ENCODE data around the gene AGRN. TPM values are rescaled to one million over a fixed set of nuclear protein-coding genes. Genes with fewer than 3 reads are reported as not detected.
A peak's percentile ranks its signal among the peaks of the same experiment; 100 is the strongest.

The AGRN gene
- total and polyA plus RNA-seq, 2 of the 4 experiments (the other 2 are of a cell fraction): 8.1 to 115 TPM

DNA sequence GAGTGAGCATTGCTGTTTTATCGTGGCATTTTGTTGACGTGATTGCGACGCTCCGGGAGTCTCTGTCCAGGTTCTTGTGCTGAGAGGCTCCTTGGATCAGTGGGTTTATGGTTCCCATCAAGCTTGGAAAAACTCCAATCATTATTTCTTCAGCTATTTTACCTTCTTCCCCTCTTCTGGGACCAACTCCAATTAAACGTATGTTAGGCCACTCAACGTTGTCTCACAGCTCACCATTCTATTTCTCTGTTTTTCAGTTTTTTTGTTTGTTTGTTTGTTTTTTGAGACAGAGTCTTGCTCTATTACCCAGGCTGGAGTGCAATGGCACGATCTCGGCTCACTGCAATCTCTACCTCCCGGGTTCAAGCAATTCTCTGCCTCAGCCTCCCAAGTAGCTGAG is 28.0 kb upstream of the AGRN start:
- Histone ChIP-seq H3K79me1 (ENCODE audit: low read depth in 1 of 2, low read length in 2 of 2) (peaks cover 0 to under 1% of the 10 kb centered on the region in 2 experiments; a peak in 1 of 4 replicates), H3K23ac (ENCODE audit: low read depth, low read length) (no peak overlapping the region), H3K4ac (ENCODE audit: low read depth, low read length) (no peak overlapping the region), H2AK5ac (ENCODE audit: low read depth, low read length) (no peak overlapping the region), H3K9me1 (ENCODE audit: insufficient read depth, low read length) (no peaks in the 10 kb centered on the region), H3K9me3 (ENCODE audit: control insufficient read depth, insufficient read depth, low read length) (peaks cover 10% of the 10 kb centered on the region), H3K27ac (ENCODE audit: insufficient read depth, low read length) (no peak overlapping the region), H3K4me2 (ENCODE audit: low read depth, low read length) (no peak overlapping the region), H3K9ac (ENCODE audit: low read depth, low read length) (no peak overlapping the region), H2BK5ac (ENCODE audit: low read depth, low read length, poor library complexity, severe bottlenecking) (no peak overlapping the region), H4K91ac (ENCODE audit: insufficient read depth, low read depth, low read length) (no peak overlapping the region), H4K5ac (ENCODE audit: low read depth, low read length) (no peak overlapping the region), H3K36me3 (ENCODE audit: control insufficient read depth, insufficient read depth, low read length) (no peaks in the 10 kb centered on the region), H4K8ac (ENCODE audit: low read depth in 2 of 2, low read length in 2 of 2) (no peak overlapping the region), H3K18ac (ENCODE audit: low read depth, low read length) (no peak overlapping the region), H2BK20ac (ENCODE audit: low read depth, low read length) (no peak overlapping the region), H2AK9ac (replicated peaks; ENCODE audit: low read depth, low read length, poor library complexity) (no peak overlapping the region), H4K20me1 (ENCODE audit: insufficient read depth, low read length) (peaks cover 4% of the 10 kb centered on the region; the same call in 1 of the 2 replicates), H2BK15ac (ENCODE audit: low read depth, low read length) (no peak overlapping the region), H2AFZ (replicated peaks; ENCODE audit: low read length, poor library complexity) (no peak overlapping the region), H3K14ac (replicated peaks; ENCODE audit: low read depth, low read length) (no peak overlapping the region), H3K27me3 (ENCODE audit: control insufficient read depth, insufficient read depth, low read length) (no peaks in the 10 kb centered on the region), H3K56ac (ENCODE audit: extremely low read depth, insufficient read depth, low read length) (no peak overlapping the region), H3K4me3 (ENCODE audit: insufficient read depth, low read depth, low read length) (no peak overlapping the region), H3K4me1 (ENCODE audit: control insufficient read depth, insufficient read depth, low read length) (no peaks in the 10 kb centered on the region; the same call in 1 of the 2 replicates), H2BK120ac (ENCODE audit: low read depth, low read length) (no peak overlapping the region)
- dilution Hi-C loops (cut with HindIII; ENCODE audit: low sequenced_read_pairs, unreplicated experiment): no loop called here
- CTCF ChIA-PET: interaction anchor here (1.2 kb wide), 1 partner anchor 27 kb away, joined by 3 read pairs; no protein-coding TSS in a partner anchor
- ATAC-seq (ENCODE audit: low read depth) (no peak), DNase-seq (no peak)
- TF ChIP-seq BHLHE40 (IDR thresholded peaks at IDR 0.05; ENCODE audit: low read depth, low read length) (no peak), POLR2A (IDR thresholded peaks at IDR 0.05; ENCODE audit: low read depth, low read length) (peak; percentile 29; the same call in 1 of the 2 replicates), NFE2L2 (IDR thresholded peaks at IDR 0.05; ENCODE audit: low read depth, low read length) (no peak), CTCF (conservative IDR thresholded peaks at IDR 0.05; ENCODE audit: low read depth, low read length) (no peak)
- in situ Hi-C loops (cut with MboI; ENCODE audit: low sequenced_read_pairs): no loop called here
- no TSS peak for BruUV-seq (replicated peaks)
- WGBS, 2 experiments (ENCODE audit: extremely low coverage in 2 of 2, insufficient read length in 1 of 2): no CpG with 5 or more reads among the region's 10 CpGs
- POLR2A ChIA-PET (ENCODE audit: unreplicated experiment): no interaction called here
- intact Hi-C loops (cut with micrococcal nuclease): no loop called here

Measured in IMR-90 (cell line).